GM12891 (cell line): ENCODE results near the gene PHKA2.
"Not testable (repeated sequence)": the region's sequence is repeated elsewhere in the genome, so short reads cannot be mapped to it uniquely, and the experiment has no call there.

Experiments used
- DNase-seq: peaks from one replicate; pipeline ENCODE4 v3.0.0; 2011; ENCODE audit warnings: low spot score; ENCODE audit not compliant: insufficient read length
- FAIRE-seq: peaks from 2 replicates; lab custom pipeline; 2011; peaks lifted over from hg19 to GRCh38; lab: Jason Lieb, UNC
- PAX5 ChIP-seq: IDR thresholded peaks from 2 replicates; pipeline ENCODE4 v1.6.1; 2011; ENCODE audit warnings: low read length, moderate library complexity, mild to moderate bottlenecking; ENCODE audit not compliant: insufficient read depth, severe bottlenecking
- POLR2A ChIP-seq: IDR thresholded peaks from 2 replicates; pipeline ENCODE4 v1.6.1; 2011; ENCODE audit warnings: low read depth, low read length, control low read depth
- POLR2AphosphoS5 ChIP-seq: IDR thresholded peaks from 2 replicates; pipeline ENCODE4 v1.6.1; 2011; ENCODE audit warnings: low read depth, low read length, control low read depth
- POU2F2 ChIP-seq: IDR thresholded peaks from 2 replicates; pipeline ENCODE4 v1.6.1; 2011; ENCODE audit warnings: low read depth, mild to moderate bottlenecking, control low read depth, low read length, moderate library complexity
- SPI1 ChIP-seq: IDR thresholded peaks from 2 replicates; pipeline ENCODE4 v1.6.1; 2011; ENCODE audit warnings: low read depth, low read length, control low read depth
- TAF1 ChIP-seq: IDR thresholded peaks from 2 replicates; pipeline ENCODE4 v1.6.1; 2011; ENCODE audit warnings: low read depth, low read length, control low read depth

The PHKA2 gene

DNA sequence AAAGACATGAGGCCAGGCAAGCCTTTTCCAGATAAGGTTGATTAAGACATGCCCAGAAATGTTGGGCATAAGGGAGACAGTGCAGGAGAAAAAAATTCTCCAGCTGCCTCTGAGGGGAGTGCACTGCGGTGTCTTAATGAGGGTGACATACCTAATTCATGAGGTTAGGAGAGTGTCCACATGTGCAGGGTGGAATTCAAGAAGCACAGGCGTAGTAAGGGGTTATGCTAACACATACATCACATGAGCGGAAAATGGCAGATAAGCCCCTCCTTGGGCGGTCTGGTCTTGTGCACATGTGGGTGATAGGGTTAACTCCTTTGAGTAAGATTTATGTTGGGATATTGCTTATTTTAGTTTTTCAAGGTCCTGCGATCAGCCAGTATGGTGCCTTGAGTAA lies 122.4 kb downstream of the PHKA2 start:
- FAIRE-seq: no peak
- no peak for TF ChIP-seq PAX5
- TF ChIP-seq SPI1: no peak
- TF ChIP-seq TAF1: no peak
- TF ChIP-seq POU2F2: no peak
- no peak for TF ChIP-seq POLR2A
- no peak for TF ChIP-seq POLR2AphosphoS5
- no peak for DNase-seq

DNA sequence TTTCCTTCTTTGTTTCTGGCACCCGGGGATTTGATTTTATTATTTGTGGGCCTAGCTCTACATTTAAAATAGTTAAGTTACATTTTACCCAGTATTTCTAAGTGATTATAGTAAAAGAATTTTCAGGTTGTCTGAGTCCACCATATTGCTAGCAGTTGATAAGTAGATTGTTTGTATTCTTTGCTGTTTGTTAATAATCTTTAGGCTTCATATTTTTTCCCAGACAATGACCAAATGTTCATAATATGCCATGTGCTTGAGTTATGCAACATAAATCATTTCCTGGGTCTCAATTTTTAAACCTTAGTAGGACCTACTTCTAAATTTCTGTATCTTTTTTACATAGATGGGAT lies 127.3 kb downstream of the PHKA2 start:
- no peak for TF ChIP-seq POU2F2
- no peak for TF ChIP-seq TAF1
- TF ChIP-seq POLR2AphosphoS5: no peak
- TF ChIP-seq POLR2A: no peak
- TF ChIP-seq SPI1: no peak
- no peak for TF ChIP-seq PAX5
- no peak for DNase-seq
- FAIRE-seq: no peak

DNA sequence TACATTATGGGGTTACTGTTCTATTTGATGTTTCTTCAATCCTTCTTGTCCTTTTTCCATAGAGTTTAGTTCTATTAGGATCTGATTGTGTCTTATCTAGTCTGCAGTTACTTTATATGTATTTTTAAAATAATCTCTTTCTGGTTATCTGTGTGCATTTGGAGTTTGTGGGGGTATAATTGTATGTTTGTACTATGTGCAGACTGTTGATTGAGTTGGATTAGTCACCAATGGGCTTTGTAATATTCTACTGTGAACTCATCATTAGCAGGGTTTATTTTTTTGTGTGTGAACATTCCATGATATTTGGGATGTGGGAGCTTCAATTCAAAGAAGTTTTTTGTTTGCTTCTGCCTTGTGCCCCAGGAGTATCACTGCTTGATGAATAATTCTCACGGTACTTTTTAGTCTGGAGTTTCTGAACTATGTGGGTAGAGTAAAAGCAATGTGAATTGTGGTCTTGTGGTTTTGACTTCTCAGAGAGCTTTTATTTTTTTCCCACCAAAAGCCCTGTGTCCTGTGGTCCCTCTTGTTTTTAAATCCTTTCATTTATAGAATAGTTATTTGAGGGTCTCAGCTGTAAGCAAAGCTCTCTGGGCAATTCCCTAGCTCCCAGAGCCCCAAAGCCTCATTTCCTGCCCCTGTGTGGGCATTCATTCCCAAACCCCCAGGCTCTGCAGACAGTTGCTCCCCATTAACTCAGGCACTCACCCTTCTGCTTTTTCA lies 127.8 kb downstream of the PHKA2 start:
- FAIRE-seq (peak; percentile 90), DNase-seq (no peak)
- no peak for TF ChIP-seq PAX5
- peak; percentile 65 for TF ChIP-seq SPI1

DNA sequence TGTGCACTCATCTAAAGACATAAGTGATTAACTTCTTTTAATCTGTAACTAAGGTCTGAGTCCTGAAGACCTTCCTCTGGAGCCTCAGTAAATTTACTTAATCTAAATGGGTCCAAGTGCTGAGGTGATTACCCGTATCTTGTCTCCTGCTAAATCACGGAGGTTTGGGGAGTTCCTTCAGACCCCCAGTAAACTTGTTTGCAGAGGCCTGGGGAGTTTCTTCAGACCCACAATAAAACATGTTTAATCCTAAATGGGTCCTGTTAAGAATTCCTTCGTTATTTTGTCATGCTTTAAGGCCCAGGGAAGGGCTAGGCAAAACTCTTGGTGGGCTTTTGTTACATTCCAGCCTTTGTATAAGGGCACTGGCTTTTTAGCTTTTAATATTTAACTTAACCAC lies 136.0 kb downstream of the PHKA2 start:
- DNase-seq, FAIRE-seq: not testable (repeated sequence)
